Endothelial cell of umbilical vein (primary cell): ENCODE measurements around the gene GAL3ST2. TPM values are rescaled to one million over a fixed set of nuclear protein-coding genes. Genes with fewer than 3 reads are reported as not detected.

Source experiments
- BruUV-seq: library from RNA; stranded (reverse); fragments of 400-500 nt; replicated peaks from 2 replicates; lab custom pipeline; 2021; lab: Mats Ljungman, UMichigan
- CTCF ChIA-PET: fragments of 300-600, 350-600 bp; sonication (Branson Sonifier 250); formaldehyde crosslinking; loops from one replicate; lab custom pipeline; 2021; ENCODE audit warnings: antibody characterized with exemption, inconsistent platforms; lab: Charles Lee
- POLR2A ChIA-PET: fragments of 300-600, 350-600 bp; sonication (Branson Sonifier 250); formaldehyde crosslinking; loops from one replicate; lab custom pipeline; 2021; ENCODE audit warnings: antibody characterized with exemption, inconsistent platforms; lab: Charles Lee
- DNase-seq: peaks from one replicate; pipeline ENCODE4 v3.0.0-alpha.2; 2011; ENCODE audit warnings: low read depth, low spot score
- FAIRE-seq: peaks from 2 replicates; lab custom pipeline; 2011; peaks lifted over from hg19 to GRCh38; lab: Jason Lieb, UNC
- H2AFZ ChIP-seq: 2 replicates; pipeline ENCODE4 v1.6.0; 2012; ENCODE audit warnings: low read depth, low read length, control low read depth, inconsistent platforms
- H3K27ac ChIP-seq: 2 replicates; pipeline ENCODE4 v1.5.1; 2011; ENCODE audit warnings: low read depth, mild to moderate bottlenecking, control low read depth, low read length, moderate library complexity; ENCODE audit not compliant: insufficient read depth
- H3K27me3 ChIP-seq, 2 experiments: 2 replicates each; pipeline versions ENCODE4 v1.6.0 to v1.6.1; 2011; ENCODE audit warnings: low read length in 2 of 2, mixed read lengths in 1 of 2; ENCODE audit not compliant: control insufficient read depth in 2 of 2, insufficient read depth in 2 of 2
- H3K36me3 ChIP-seq, 2 experiments: 2 replicates in 1 of 2; 3 replicates in 1 of 2; pipeline ENCODE4 v1.5.1; 2011; ENCODE audit warnings: low read length in 2 of 2, mild to moderate bottlenecking in 1 of 2, moderate library complexity in 1 of 2; ENCODE audit not compliant: control insufficient read depth in 2 of 2, insufficient read depth in 2 of 2; ENCODE audit errors: extremely low read depth in 1 of 2
- H3K4me1 ChIP-seq: 3 replicates; pipeline ENCODE4 v1.5.1; 2011; ENCODE audit warnings: mild to moderate bottlenecking, low read length; ENCODE audit not compliant: control insufficient read depth, insufficient read depth; ENCODE audit errors: extremely low read depth
- H3K4me2 ChIP-seq: 2 replicates; pipeline ENCODE4 v1.6.1; 2011; ENCODE audit warnings: low read length, control low read depth, mixed read lengths; ENCODE audit not compliant: insufficient read depth
- H3K4me3 ChIP-seq, 3 experiments: fragments of 200-600 bp in 1 of 3; sonication (generic), shearing (Covaris generic) in 1 of 3; replicated peaks in 1 of 3; 2 replicates each; pipeline ENCODE4 v1.5.1; 2011 to 2016; ENCODE audit warnings: control low read depth in 3 of 3, low read length in 3 of 3, mild to moderate bottlenecking in 2 of 3, inconsistent platforms in 1 of 3, low read depth in 1 of 3, moderate library complexity in 1 of 3; ENCODE audit not compliant: insufficient read depth in 1 of 3
- H3K79me2 ChIP-seq: 2 replicates; pipeline ENCODE4 v1.6.0; 2012; ENCODE audit warnings: low read length, inconsistent platforms; ENCODE audit not compliant: control insufficient read depth, insufficient read depth
- H3K9ac ChIP-seq: replicated peaks from 2 replicates; pipeline ENCODE3; 2011; ENCODE audit warnings: low read length, control low read depth; ENCODE audit not compliant: insufficient read depth; ENCODE audit errors: extremely low read depth
- H3K9me1 ChIP-seq: replicated peaks from 3 replicates; pipeline ENCODE4 v1.6.0; 2011; ENCODE audit warnings: mild to moderate bottlenecking, low read length; ENCODE audit not compliant: control insufficient read depth, insufficient read depth; ENCODE audit errors: extremely low read depth
- H3K9me3 ChIP-seq: replicated peaks from 2 replicates; pipeline ENCODE4 v1.5.1; 2012; ENCODE audit warnings: low read length, inconsistent platforms; ENCODE audit not compliant: control insufficient read depth, insufficient read depth
- H4K20me1 ChIP-seq: replicated peaks from 2 replicates; pipeline ENCODE3; 2011; ENCODE audit warnings: mild to moderate bottlenecking, low read length; ENCODE audit not compliant: control insufficient read depth, insufficient read depth; ENCODE audit errors: extremely low read depth
- CTCF ChIP-seq, 2 donors: IDR thresholded peaks; 1 replicate in 1 of 2; 2 replicates in 1 of 2; pipeline ENCODE4 v1.5.1; 2011; ENCODE audit warnings: low read length in 2 of 2, mild to moderate bottlenecking in 2 of 2, moderate library complexity in 2 of 2, control low read depth in 1 of 2, inconsistent platforms in 1 of 2, low read depth in 1 of 2; ENCODE audit not compliant: insufficient read depth in 1 of 2; ENCODE audit errors: extremely low read depth in 1 of 2
- MYC ChIP-seq: IDR thresholded peaks from one replicate; pipeline ENCODE4 v1.6.1; 2011; ENCODE audit warnings: mild to moderate bottlenecking, low read depth, low read length
- POLR2AphosphoS5 ChIP-seq: IDR thresholded peaks from 2 replicates; pipeline ENCODE4 v1.6.1; 2012; ENCODE audit warnings: low read depth, mild to moderate bottlenecking, control low read depth, low read length, moderate library complexity; ENCODE audit not compliant: insufficient read depth
- dilution Hi-C: fragments of 300-500 bp; cut with MboI; formaldehyde crosslinking; loops from one replicate; pipeline ENCODE4 v1.15.0; 2019; ENCODE audit warnings: low sequenced_read_pairs; ENCODE audit not compliant: extremely low pct_ligation_motif_present
- intact Hi-C: fragments of 100-400 bp; cut with micrococcal nuclease; formaldehyde crosslinking; loops from one replicate; pipeline ENCODE4 v1.10.0; 2022
- polyA plus RNA-seq, 4 experiments: library from polyadenylated mRNA; depleted of rRNA in 3 of 4; stranded (reverse) in 3 of 4; unstranded in 1 of 4; fragments of >200 nt; gene quantifications; 2 replicates each; pipeline versions ENCODE4 v1.2.1 to v1.2.3, GENCODE V29; 2011 to 2012; ENCODE audit warnings: missing spikeins in 1 of 4
- total RNA-seq: library from RNA; stranded (reverse); gene quantifications from 2 replicates; pipeline ENCODE4 v1.2.3, GENCODE V29; 2021

Gene GAL3ST2
- total and polyA plus RNA-seq, 2 donors (not counting 3 experiments of a cell fraction or from before 2014, with no cell fraction given): not detected

DNA sequence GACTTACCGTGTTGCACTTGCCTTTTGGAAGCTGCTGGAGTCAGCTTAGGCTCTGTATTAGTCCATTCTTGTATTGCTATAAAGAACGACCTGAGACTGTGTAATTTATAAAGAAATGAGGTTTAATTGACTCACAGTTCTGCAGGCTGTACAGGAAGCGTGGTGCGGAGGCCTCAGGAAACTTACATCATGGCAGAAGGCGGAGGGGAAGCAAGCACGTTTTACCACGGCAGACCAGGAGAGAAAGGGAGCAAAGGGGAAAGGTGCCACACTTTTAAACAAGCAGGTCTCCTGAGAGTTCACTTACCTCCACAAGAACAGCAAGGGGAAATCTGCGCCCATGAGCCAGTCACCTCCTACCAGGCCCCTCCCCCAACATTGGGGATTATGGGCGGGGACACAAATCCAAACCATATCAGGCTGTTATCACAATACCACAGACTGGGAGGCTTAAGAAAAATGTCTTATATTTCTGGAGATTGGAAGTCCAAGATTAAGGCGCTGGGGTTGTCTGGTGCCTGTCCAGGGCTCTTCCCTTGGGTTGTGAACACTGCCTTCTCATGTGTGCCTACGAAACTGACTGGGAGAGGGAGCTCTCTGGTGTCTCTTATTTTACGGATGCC is 45.8 kb upstream of the GAL3ST2 start:
- peaks cover 11% of the 10 kb centered on the region for H3K4me1 ChIP-seq
- dilution Hi-C loops (no loop called here), intact Hi-C loops (loop anchor here (5.0 kb wide), 2 partner anchors 43 to 583 kb away; partner anchors contain the start of genes DTYMK and PASK)
- no peaks in the 10 kb centered on the region for H3K79me2 ChIP-seq
- DNase-seq (peak; percentile 45), FAIRE-seq (peak; percentile 55)
- no peaks in the 10 kb centered on the region for H3K36me3 ChIP-seq
- no peak overlapping the region for H3K9ac ChIP-seq
- H3K9me3 ChIP-seq: no peaks in the 10 kb centered on the region
- H3K4me3 ChIP-seq: no peak overlapping the region
- POLR2A ChIA-PET: no interaction called here
- BruUV-seq: TSS peak; percentile 47
- no peaks in the 10 kb centered on the region for H3K27me3 ChIP-seq
- peak overlapping the region; percentile 5 for H3K4me2 ChIP-seq
- H3K9me1 ChIP-seq: no peaks in the 10 kb centered on the region
- peak overlapping the region; percentile 56 for H2AFZ ChIP-seq
- CTCF ChIA-PET: interaction anchor here (1.2 to 5.2 kb wide), 2 partner anchors 12 to 29 kb away, joined by 5 to 41 read pairs; partner anchors contain the start of gene ING5
- peak overlapping the region; percentile 19 for H3K27ac ChIP-seq
- no peaks in the 10 kb centered on the region for H4K20me1 ChIP-seq
- TF ChIP-seq POLR2AphosphoS5 (no peak), CTCF (IDR thresholded peaks at IDR 0.05; ENCODE audit: extremely low read depth in 1 of 2, insufficient read depth in 1 of 2, low read depth in 1 of 2, low read length in 2 of 2) (no peak), MYC (no peak)
